PC-3 (cell line): ENCODE data around the gene ERGIC1. TPM values are rescaled to one million over a fixed set of nuclear protein-coding genes. Genes with fewer than 3 reads are reported as not detected.

ENCODE experiments used
- ATAC-seq: fragments of 200-7000 bp; cut with Tn5 transposase; 2 replicates; pipeline ENCODE4 v1.9.1; 2020; ENCODE audit warnings: mild to moderate bottlenecking, moderate library complexity
- BruUV-seq: library from RNA; stranded (reverse); fragments of 400-500 nt; replicated peaks from 2 replicates; lab custom pipeline; 2021; lab: Mats Ljungman, UMichigan
- CTCF ChIA-PET: fragments of 300-600 bp; sonication (Branson Sonifier 250); formaldehyde crosslinking; loops from one replicate; lab custom pipeline; 2022; ENCODE audit warnings: antibody characterized with exemption; lab: Charles Lee
- POLR2A ChIA-PET: fragments of 300-600 bp; sonication (Branson Sonifier 250); formaldehyde crosslinking; loops from one replicate; lab custom pipeline; 2022; ENCODE audit warnings: antibody characterized with exemption; ENCODE audit not compliant: unreplicated experiment; lab: Charles Lee
- DNase-seq: peaks from one replicate; pipeline ENCODE4 v3.0.0-alpha.2; 2015
- H2AFZ ChIP-seq: fragments of 300-600 bp; sonication (generic); 2 replicates; pipeline ENCODE4 v1.6.0; 2016; ENCODE audit warnings: antibody characterized with exemption, low read length
- H3F3A ChIP-seq: fragments of 300-600 bp; sonication (generic); one replicate; pipeline ENCODE4 v1.6.0; 2017; ENCODE audit warnings: antibody characterized with exemption, low read length, control low read depth, mild to moderate bottlenecking; ENCODE audit not compliant: unreplicated experiment
- H3K27ac ChIP-seq: fragments of 300-600 bp; sonication (generic); 2 replicates; pipeline ENCODE4 v1.5.1; 2016; ENCODE audit warnings: mild to moderate bottlenecking, low read length
- H3K27me3 ChIP-seq: fragments of 300-600 bp; sonication (generic); 2 replicates; pipeline ENCODE4 v1.6.1; 2016; ENCODE audit warnings: low read length, mixed read lengths
- H3K36me3 ChIP-seq: fragments of 300-600 bp; sonication (generic); 2 replicates; pipeline ENCODE4 v1.6.1; 2016; ENCODE audit warnings: low read depth, mixed run types, low read length, mixed read lengths
- H3K4me1 ChIP-seq: fragments of 300-600 bp; sonication (generic); 2 replicates; pipeline ENCODE4 v1.5.1; 2016; ENCODE audit warnings: low read length; ENCODE audit not compliant: insufficient read depth
- H3K4me2 ChIP-seq: fragments of 300-600 bp; sonication (generic); 2 replicates; pipeline ENCODE4 v1.6.0; 2016; ENCODE audit warnings: low read length
- H3K4me3 ChIP-seq: fragments of 300-600 bp; sonication (generic); 2 replicates; pipeline ENCODE4 v1.5.1; 2016; ENCODE audit warnings: mild to moderate bottlenecking, low read length, mixed read lengths
- H3K79me2 ChIP-seq: fragments of 300-600 bp; sonication (generic); 2 replicates; pipeline ENCODE4 v1.6.1; 2017; ENCODE audit warnings: low read length, mixed read lengths
- H3K9ac ChIP-seq: fragments of 300-600 bp; sonication (generic); 2 replicates; pipeline ENCODE4 v1.6.0; 2016; ENCODE audit warnings: mild to moderate bottlenecking, low read length
- H3K9me2 ChIP-seq: fragments of 300-600 bp; sonication (generic); replicated peaks from 2 replicates; pipeline ENCODE4 v1.6.1; 2016; ENCODE audit warnings: mixed run types, low read length, mixed read lengths
- H3K9me3 ChIP-seq: fragments of 300-600 bp; sonication (generic); 2 replicates; pipeline ENCODE4 v1.6.1; 2016; ENCODE audit warnings: low read length, mixed read lengths
- H4K20me1 ChIP-seq: fragments of 300-600 bp; sonication (generic); 2 replicates; pipeline ENCODE4 v1.6.1; 2016; ENCODE audit warnings: low read length, mixed read lengths
- CTCF ChIP-seq: fragments of 300-600 bp; sonication (generic); conservative IDR thresholded peaks from 2 replicates; pipeline ENCODE4 v1.5.1; 2017; ENCODE audit warnings: antibody characterized with exemption, low read depth, mild to moderate bottlenecking, low read length
- EZH2 ChIP-seq: fragments of 300-600 bp; sonication (generic); IDR thresholded peaks from one replicate; pipeline ENCODE4 v1.6.1; 2017; ENCODE audit warnings: antibody characterized with exemption, mild to moderate bottlenecking, low read length; ENCODE audit not compliant: unreplicated experiment
- EZH2phosphoT487 ChIP-seq: fragments of 300-600 bp; sonication (generic); IDR thresholded peaks from 2 replicates; pipeline ENCODE4 v1.6.1; 2018; ENCODE audit warnings: mild to moderate bottlenecking, antibody characterized with exemption, low read length, borderline replicate concordance
- intact Hi-C: fragments of 100-400 bp; cut with micrococcal nuclease; formaldehyde crosslinking; loops from 2 replicates; pipeline ENCODE4 v1.9.0; 2023
- total RNA-seq: library from RNA; depleted of rRNA; stranded (reverse); fragments of >200 nt; gene quantifications from 2 replicates; pipeline ENCODE4 v1.2.3, GENCODE V29; 2014

The ERGIC1 gene
- total RNA-seq, 1 experiment from 2014 or later, result 148 TPM

- no peak overlapping the region for H3K9ac ChIP-seq
- DNase-seq, result no peak
- no peak overlapping the region for H3K27ac ChIP-seq
- H3K4me3 ChIP-seq, result no peak overlapping the region
- intact Hi-C loops, result no loop called here
- no peaks in the 10 kb centered on the region for H3K9me3 ChIP-seq
- H3K79me2 ChIP-seq, result peaks cover 47% of the 10 kb centered on the region; the same call in 1 of the 2 replicates
- ChIA-PET POLR2A (no interaction called here), CTCF (no interaction called here)
- BruUV-seq, result no TSS peak
- H3K36me3 ChIP-seq, result 0 out of 2 replicates have a peak, but pooled peaks cover 6% of the 10 kb centered on the region
- H4K20me1 ChIP-seq, result no peaks in the 10 kb centered on the region
- TF ChIP-seq EZH2phosphoT487, result no peak
- no peak for TF ChIP-seq EZH2
- no peak for TF ChIP-seq CTCF
- no peaks in the 10 kb centered on the region for H3K9me2 ChIP-seq
- no peaks in the 10 kb centered on the region for H3K27me3 ChIP-seq
- no peak for ATAC-seq
- no peaks in the 10 kb centered on the region for H3F3A ChIP-seq
- peaks cover 16% of the 10 kb centered on the region for H3K4me1 ChIP-seq
- no peak overlapping the region for H2AFZ ChIP-seq
- H3K4me2 ChIP-seq, result no peak overlapping the region
These were observed 45.1 kb downstream of the ERGIC1 start for GRCh38 chr5:172878933-172879752.

- no TSS peak for BruUV-seq
- Histone ChIP-seq H3K4me3 (no peak overlapping the region), H4K20me1 (no peaks in the 10 kb centered on the region), H3K4me1 (peaks cover 22% of the 10 kb centered on the region), H3K27ac (peak overlapping the region; percentile 85), H3K4me2 (no peak overlapping the region), H3K27me3 (no peaks in the 10 kb centered on the region), H3F3A (no peaks in the 10 kb centered on the region), H3K9me3 (no peaks in the 10 kb centered on the region), H2AFZ (no peak overlapping the region), H3K36me3 (0 out of 2 replicates have a peak, but pooled peaks cover 6% of the 10 kb centered on the region), H3K9me2 (no peaks in the 10 kb centered on the region), H3K79me2 (peaks cover 41% of the 10 kb centered on the region; the same call in 1 of the 2 replicates), H3K9ac (peak overlapping the region; percentile 58)
- peak; percentile 88 for ATAC-seq
- DNase-seq, result peak; percentile 68
- TF ChIP-seq EZH2, result no peak
- TF ChIP-seq CTCF, result no peak
- no peak for TF ChIP-seq EZH2phosphoT487
- intact Hi-C loops, result no loop called here
- ChIA-PET CTCF (no interaction called here), POLR2A (no interaction called here)
These were observed 47.8 kb downstream of the ERGIC1 start for GRCh38 chr5:172881691-172882370.
